Endothelial cell of umbilical vein (primary cell): Measurements from ENCODE around the gene DGCR2. TPM values are rescaled to one million over a fixed set of nuclear protein-coding genes. Genes with fewer than 3 reads are reported as not detected.

Experiments used
- BruUV-seq: library from RNA; stranded (reverse); fragments of 400-500 nt; replicated peaks from 2 replicates; lab custom pipeline; 2021; lab: Mats Ljungman, UMichigan
- CTCF ChIA-PET: fragments of 300-600, 350-600 bp; sonication (Branson Sonifier 250); formaldehyde crosslinking; loops from one replicate; lab custom pipeline; 2021; ENCODE audit warnings: antibody characterized with exemption, inconsistent platforms; lab: Charles Lee
- POLR2A ChIA-PET: fragments of 300-600, 350-600 bp; sonication (Branson Sonifier 250); formaldehyde crosslinking; loops from one replicate; lab custom pipeline; 2021; ENCODE audit warnings: antibody characterized with exemption, inconsistent platforms; lab: Charles Lee
- DNase-seq: peaks from one replicate; pipeline ENCODE4 v3.0.0-alpha.2; 2011; ENCODE audit warnings: low read depth, low spot score
- FAIRE-seq: peaks from 2 replicates; lab custom pipeline; 2011; peaks lifted over from hg19 to GRCh38; lab: Jason Lieb, UNC
- H2AFZ ChIP-seq: 2 replicates; pipeline ENCODE4 v1.6.0; 2012; ENCODE audit warnings: low read depth, low read length, control low read depth, inconsistent platforms
- H3K27ac ChIP-seq: 2 replicates; pipeline ENCODE4 v1.5.1; 2011; ENCODE audit warnings: low read depth, mild to moderate bottlenecking, control low read depth, low read length, moderate library complexity; ENCODE audit not compliant: insufficient read depth
- H3K27me3 ChIP-seq, 2 experiments: 2 replicates each; pipeline versions ENCODE4 v1.6.0 to v1.6.1; 2011; ENCODE audit warnings: low read length in 2 of 2, mixed read lengths in 1 of 2; ENCODE audit not compliant: control insufficient read depth in 2 of 2, insufficient read depth in 2 of 2
- H3K36me3 ChIP-seq, 2 experiments: 2 replicates in 1 of 2; 3 replicates in 1 of 2; pipeline ENCODE4 v1.5.1; 2011; ENCODE audit warnings: low read length in 2 of 2, mild to moderate bottlenecking in 1 of 2, moderate library complexity in 1 of 2; ENCODE audit not compliant: control insufficient read depth in 2 of 2, insufficient read depth in 2 of 2; ENCODE audit errors: extremely low read depth in 1 of 2
- H3K4me1 ChIP-seq: 3 replicates; pipeline ENCODE4 v1.5.1; 2011; ENCODE audit warnings: mild to moderate bottlenecking, low read length; ENCODE audit not compliant: control insufficient read depth, insufficient read depth; ENCODE audit errors: extremely low read depth
- H3K4me2 ChIP-seq: 2 replicates; pipeline ENCODE4 v1.6.1; 2011; ENCODE audit warnings: low read length, control low read depth, mixed read lengths; ENCODE audit not compliant: insufficient read depth
- H3K4me3 ChIP-seq, 3 experiments: fragments of 200-600 bp in 1 of 3; sonication (generic), shearing (Covaris generic) in 1 of 3; replicated peaks in 1 of 3; 2 replicates each; pipeline ENCODE4 v1.5.1; 2011 to 2016; ENCODE audit warnings: control low read depth in 3 of 3, low read length in 3 of 3, mild to moderate bottlenecking in 2 of 3, inconsistent platforms in 1 of 3, low read depth in 1 of 3, moderate library complexity in 1 of 3; ENCODE audit not compliant: insufficient read depth in 1 of 3
- H3K79me2 ChIP-seq: 2 replicates; pipeline ENCODE4 v1.6.0; 2012; ENCODE audit warnings: low read length, inconsistent platforms; ENCODE audit not compliant: control insufficient read depth, insufficient read depth
- H3K9ac ChIP-seq: replicated peaks from 2 replicates; pipeline ENCODE3; 2011; ENCODE audit warnings: low read length, control low read depth; ENCODE audit not compliant: insufficient read depth; ENCODE audit errors: extremely low read depth
- H3K9me1 ChIP-seq: replicated peaks from 3 replicates; pipeline ENCODE4 v1.6.0; 2011; ENCODE audit warnings: mild to moderate bottlenecking, low read length; ENCODE audit not compliant: control insufficient read depth, insufficient read depth; ENCODE audit errors: extremely low read depth
- H3K9me3 ChIP-seq: replicated peaks from 2 replicates; pipeline ENCODE4 v1.5.1; 2012; ENCODE audit warnings: low read length, inconsistent platforms; ENCODE audit not compliant: control insufficient read depth, insufficient read depth
- H4K20me1 ChIP-seq: replicated peaks from 2 replicates; pipeline ENCODE3; 2011; ENCODE audit warnings: mild to moderate bottlenecking, low read length; ENCODE audit not compliant: control insufficient read depth, insufficient read depth; ENCODE audit errors: extremely low read depth
- EZH2 ChIP-seq: IDR thresholded peaks from 2 replicates; pipeline ENCODE4 v1.6.1; 2012; ENCODE audit warnings: borderline replicate concordance, low read depth, mild to moderate bottlenecking, moderate library complexity, low read length, inconsistent platforms; ENCODE audit not compliant: severe bottlenecking
- dilution Hi-C: fragments of 300-500 bp; cut with MboI; formaldehyde crosslinking; loops from one replicate; pipeline ENCODE4 v1.15.0; 2019; ENCODE audit warnings: low sequenced_read_pairs; ENCODE audit not compliant: extremely low pct_ligation_motif_present
- intact Hi-C: fragments of 100-400 bp; cut with micrococcal nuclease; formaldehyde crosslinking; loops from one replicate; pipeline ENCODE4 v1.10.0; 2022
- polyA plus RNA-seq, 4 experiments: library from polyadenylated mRNA; depleted of rRNA in 3 of 4; stranded (reverse) in 3 of 4; unstranded in 1 of 4; fragments of >200 nt; gene quantifications; 2 replicates each; pipeline versions ENCODE4 v1.2.1 to v1.2.3, GENCODE V29; 2011 to 2012; ENCODE audit warnings: missing spikeins in 1 of 4
- total RNA-seq: library from RNA; stranded (reverse); gene quantifications from 2 replicates; pipeline ENCODE4 v1.2.3, GENCODE V29; 2021
- TF ChIP-seq, protein P1 (sequence below), 2 donors: IDR thresholded peaks; 1 replicate in 1 of 2; 2 replicates in 1 of 2; pipeline ENCODE4 v1.5.1; 2011; ENCODE audit warnings: low read length in 2 of 2, mild to moderate bottlenecking in 2 of 2, moderate library complexity in 2 of 2, control low read depth in 1 of 2, inconsistent platforms in 1 of 2, low read depth in 1 of 2; ENCODE audit not compliant: insufficient read depth in 1 of 2; ENCODE audit errors: extremely low read depth in 1 of 2

Gene DGCR2
- total and polyA plus RNA-seq, 2 donors (not counting 3 experiments of a cell fraction or from before 2014, with no cell fraction given), result 44.8 to 51.2 TPM

DNA sequence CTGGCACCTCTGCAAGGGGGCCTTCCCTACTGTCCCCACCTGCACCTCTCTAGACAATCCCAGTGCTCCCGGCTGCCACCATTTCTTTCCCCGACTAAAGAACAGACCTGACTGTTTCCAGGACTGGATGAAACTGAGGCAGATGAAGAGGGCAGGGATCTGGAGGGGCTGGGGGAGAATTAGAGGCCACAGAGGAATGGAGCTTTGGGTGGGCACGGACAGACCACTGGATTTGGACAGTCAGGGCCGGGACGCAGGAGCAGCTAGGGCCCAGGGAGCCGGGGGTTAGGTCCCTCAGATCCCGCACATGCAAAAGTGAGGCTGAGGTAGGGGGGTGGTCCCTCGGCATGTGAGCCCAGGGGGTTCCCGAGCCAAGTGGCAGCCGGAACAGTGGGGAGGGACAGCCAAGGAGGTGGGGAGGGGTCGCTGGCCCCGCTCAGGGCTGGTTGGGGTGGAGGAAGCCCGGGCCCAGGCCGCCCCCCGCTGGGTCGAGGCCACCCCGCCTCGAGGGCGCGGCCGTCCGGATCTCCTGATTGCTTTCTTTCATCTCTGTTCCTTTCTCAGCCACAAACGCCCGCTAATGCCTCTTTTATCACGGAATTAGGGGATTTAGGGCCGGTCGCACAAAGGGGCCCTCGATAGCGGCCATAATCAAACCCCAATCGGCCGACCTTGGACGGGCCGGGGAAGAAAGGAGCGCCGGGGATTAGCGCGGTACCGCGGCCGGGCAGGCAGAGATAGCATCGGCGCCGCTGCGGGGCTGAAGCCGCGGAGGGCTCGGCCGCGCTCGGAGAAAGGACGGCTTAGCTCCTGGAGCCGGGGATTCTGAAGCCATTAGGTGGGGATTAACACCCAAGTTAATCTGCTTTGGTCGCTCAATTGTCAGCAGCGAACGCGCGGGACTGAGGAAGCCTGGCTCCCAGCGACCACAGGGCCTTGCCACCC lies 47.1 kb upstream of the DGCR2 start:
- no peaks in the 10 kb centered on the region for H4K20me1 ChIP-seq
- no TSS peak for BruUV-seq
- DNase-seq (no peak), FAIRE-seq (no peak)
- dilution Hi-C loops (no loop called here), intact Hi-C loops (no loop called here)
- H3K27me3 ChIP-seq, result peaks cover 22 to 24% of the 10 kb centered on the region in 2 experiments
- TF ChIP-seq EZH2, result peak; percentile 80
- TF ChIP-seq, protein P1, sequence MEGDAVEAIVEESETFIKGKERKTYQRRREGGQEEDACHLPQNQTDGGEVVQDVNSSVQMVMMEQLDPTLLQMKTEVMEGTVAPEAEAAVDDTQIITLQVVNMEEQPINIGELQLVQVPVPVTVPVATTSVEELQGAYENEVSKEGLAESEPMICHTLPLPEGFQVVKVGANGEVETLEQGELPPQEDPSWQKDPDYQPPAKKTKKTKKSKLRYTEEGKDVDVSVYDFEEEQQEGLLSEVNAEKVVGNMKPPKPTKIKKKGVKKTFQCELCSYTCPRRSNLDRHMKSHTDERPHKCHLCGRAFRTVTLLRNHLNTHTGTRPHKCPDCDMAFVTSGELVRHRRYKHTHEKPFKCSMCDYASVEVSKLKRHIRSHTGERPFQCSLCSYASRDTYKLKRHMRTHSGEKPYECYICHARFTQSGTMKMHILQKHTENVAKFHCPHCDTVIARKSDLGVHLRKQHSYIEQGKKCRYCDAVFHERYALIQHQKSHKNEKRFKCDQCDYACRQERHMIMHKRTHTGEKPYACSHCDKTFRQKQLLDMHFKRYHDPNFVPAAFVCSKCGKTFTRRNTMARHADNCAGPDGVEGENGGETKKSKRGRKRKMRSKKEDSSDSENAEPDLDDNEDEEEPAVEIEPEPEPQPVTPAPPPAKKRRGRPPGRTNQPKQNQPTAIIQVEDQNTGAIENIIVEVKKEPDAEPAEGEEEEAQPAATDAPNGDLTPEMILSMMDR (IDR thresholded peaks at IDR 0.05; ENCODE audit: extremely low read depth in 1 of 2, insufficient read depth in 1 of 2, low read depth in 1 of 2, low read length in 2 of 2), result no peak
- peak overlapping the region; percentile 53 for H3K4me2 ChIP-seq
- H3K4me3 ChIP-seq, result peak overlapping the region in 1 of 3 experiments; percentile 23
- no peak overlapping the region for H3K27ac ChIP-seq
- H3K9me3 ChIP-seq, result no peaks in the 10 kb centered on the region
- no peaks in the 10 kb centered on the region for H3K9me1 ChIP-seq
- POLR2A ChIA-PET, result interaction anchor here (0.8 kb wide), 1 partner anchor 11 kb away, joined by 5 read pairs; no protein-coding TSS in a partner anchor
- no peaks in the 10 kb centered on the region for H3K36me3 ChIP-seq
- CTCF ChIA-PET, result interaction anchor here (0.7 to 1.2 kb wide), 4 partner anchors 10 to 18 kb away, joined by 3 read pairs; no protein-coding TSS in a partner anchor
- H3K79me2 ChIP-seq, result peaks cover 25% of the 10 kb centered on the region
- H2AFZ ChIP-seq, result peak overlapping the region; percentile 72
- H3K9ac ChIP-seq, result no peak overlapping the region
- H3K4me1 ChIP-seq, result peaks cover 18% of the 10 kb centered on the region
